Fibroblast of skin of back (primary cell): ENCODE results near the gene METTL16.

Source experiments
- DNase-seq: peaks from one replicate; pipeline ENCODE4 v3.0.0-alpha.2; 2013

The METTL16 gene

GRCh38 chr17:2378905-2379304 lies 132.8 kb downstream of the METTL16 start:
- DNase-seq, result no peak

GRCh38 chr17:2377659-2378058 lies 134.0 kb downstream of the METTL16 start:
- DNase-seq, result no peak

GRCh38 chr17:2376107-2376506 lies 135.6 kb downstream of the METTL16 start:
- DNase-seq, result no peak

GRCh38 chr17:2375406-2375805 lies 136.3 kb downstream of the METTL16 start:
- DNase-seq, result no peak

GRCh38 chr17:2374549-2375285 lies 137.0 kb downstream of the METTL16 start:
- no peak for DNase-seq

DNA sequence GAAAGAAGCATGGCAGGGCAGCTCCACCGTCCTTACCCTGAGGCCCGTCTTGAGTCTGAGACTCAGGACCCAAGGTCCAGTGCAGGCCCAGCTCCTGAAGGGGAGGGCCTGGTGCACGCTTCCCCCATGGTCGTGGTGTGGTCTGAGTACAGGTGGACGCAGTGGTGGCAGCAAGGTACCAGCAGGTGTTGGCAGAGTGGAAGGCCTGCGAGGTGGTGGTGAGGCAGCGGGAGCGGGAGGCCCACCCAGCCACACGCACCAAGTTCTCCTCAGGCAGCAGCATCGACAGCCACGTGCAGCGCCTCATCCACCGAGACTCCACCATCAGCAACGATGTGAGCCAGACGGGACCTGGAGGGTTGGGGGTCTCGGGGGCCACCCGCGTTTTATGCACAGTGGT lies 138.5 kb downstream of the METTL16 start:
- DNase-seq, result no peak

- no peak for DNase-seq
These were observed 139.0 kb downstream of the METTL16 start for GRCh38 chr17:2372681-2373080.

GRCh38 chr17:2372180-2372579 lies 139.5 kb downstream of the METTL16 start:
- no peak for DNase-seq

DNA sequence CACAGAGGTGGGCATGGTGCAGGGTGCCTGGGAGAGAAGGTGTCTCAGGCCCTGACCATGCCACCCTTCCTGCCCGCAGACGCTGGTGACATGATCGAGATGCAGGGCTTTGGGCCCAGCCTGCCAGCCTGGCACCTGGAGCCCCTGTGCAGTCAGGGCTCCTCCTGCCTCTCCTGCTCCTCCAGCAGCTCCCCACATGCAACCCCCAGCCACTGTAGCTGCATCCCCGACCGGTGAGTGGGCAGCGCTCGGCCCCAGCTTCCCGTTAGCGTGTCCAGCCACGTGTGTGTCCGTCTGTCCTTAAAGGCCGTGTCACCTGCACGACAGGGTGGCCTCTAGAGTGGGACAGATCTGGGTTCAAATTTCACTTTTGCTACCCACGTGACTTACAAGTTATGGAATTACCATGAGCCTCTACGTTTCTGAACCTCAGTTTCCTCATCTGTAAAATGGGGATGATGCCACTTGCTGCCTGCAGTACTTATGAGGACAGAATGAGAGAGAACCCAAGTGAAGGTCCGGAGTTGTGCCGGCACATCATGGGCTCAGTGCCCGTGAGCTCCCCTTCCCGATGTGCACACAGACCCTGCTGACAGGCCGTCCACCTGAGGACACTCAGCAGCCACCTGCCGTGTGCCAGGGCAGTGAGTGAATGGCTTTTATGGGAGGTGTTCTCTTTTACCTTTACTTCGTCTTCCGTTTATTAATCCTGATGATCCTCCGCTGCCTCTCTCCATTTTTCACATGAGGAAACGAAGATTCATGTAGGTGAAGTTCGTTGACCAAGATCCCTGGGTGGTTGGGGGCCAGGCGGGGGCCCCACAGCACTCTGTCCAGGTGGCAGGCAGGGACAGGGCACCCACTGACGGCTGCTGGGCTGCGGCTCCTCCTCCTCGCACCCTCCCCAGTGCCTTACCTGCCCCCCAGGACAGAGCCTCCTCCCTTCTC lies 140.2 kb downstream of the METTL16 start:
- DNase-seq, result no peak

DNA sequence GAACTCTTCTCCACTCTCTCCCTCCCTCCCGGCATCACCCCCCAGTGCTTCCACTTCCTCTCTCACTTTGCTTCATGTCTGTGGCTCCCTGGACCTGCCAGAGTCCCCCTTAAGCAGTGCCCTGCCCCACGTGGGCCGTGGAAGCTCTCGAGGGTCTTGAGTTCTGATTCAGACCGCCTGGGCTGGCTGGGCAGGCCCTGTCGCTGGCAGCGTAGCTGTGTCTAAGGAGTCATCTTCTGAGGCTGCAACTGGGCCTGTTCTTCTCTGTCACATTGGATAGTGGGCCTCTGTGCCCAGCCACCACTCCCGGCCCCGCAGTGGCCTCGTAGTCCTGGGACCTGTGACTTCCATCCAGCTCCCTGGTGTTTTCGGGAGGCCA lies 141.5 kb downstream of the METTL16 start:
- DNase-seq, result no peak

- DNase-seq, result no peak
These were observed 142.0 kb downstream of the METTL16 start for GRCh38 chr17:2369551-2370210.

GRCh38 chr17:2369039-2369438 lies 142.6 kb downstream of the METTL16 start:
- DNase-seq, result no peak

DNA sequence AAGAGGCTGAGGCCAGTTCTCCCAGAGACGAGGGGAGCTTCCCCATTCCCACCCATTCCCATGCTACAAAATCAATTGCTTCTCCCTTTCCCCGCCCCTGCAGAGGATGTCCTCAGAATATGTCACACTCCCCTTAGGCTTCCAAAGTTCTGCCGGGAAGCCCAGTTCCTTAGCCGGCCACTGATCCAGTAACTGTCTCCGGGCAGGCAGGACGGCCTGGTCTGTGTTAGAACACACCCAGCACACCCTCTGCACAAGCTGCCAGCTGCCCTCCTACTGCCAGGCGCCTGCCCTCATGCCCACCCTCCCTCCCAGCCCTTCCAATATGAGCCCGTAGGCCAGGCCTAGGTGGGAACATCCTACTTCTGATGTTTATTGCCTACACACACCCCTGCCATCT lies 143.3 kb downstream of the METTL16 start:
- no peak for DNase-seq

DNA sequence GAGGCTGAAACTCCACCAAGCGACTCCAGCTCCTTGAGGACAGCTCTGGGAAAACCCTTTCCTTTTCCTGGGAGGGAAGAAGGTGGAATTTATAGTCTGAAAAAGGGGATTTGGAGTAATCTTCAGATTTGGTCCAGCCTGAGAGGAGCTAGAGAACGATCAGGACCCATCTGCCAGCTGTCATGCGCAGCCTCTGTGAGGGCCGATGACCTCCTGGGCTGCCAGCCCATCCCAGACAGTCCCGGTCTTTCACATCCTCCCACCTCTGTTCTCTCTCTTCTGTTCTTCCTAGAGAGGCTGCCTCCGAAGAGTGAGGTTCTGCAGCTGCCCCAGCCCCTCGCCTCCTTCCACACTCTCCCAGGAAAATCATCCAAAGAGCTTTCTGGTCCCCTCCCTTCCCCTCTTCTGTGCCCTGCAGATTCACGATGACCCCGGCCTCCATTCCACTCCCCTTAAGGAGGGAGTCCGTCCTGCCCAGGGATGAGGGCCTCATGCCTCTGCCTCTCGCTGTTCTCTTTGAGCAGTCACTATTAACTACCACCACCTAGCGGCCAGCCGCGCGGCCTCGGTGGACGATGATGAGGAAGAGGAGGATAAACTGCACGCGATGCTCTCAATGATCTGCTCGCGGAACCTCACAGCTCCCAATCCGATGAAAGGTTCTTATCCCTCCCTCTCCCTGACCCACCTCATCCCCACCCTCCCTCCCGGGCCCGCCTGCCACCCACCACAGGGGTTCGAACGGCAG lies 144.8 kb downstream of the METTL16 start:
- no peak for DNase-seq
